ENCODE measurements around the gene GPR55.

The GPR55 gene

DNA sequence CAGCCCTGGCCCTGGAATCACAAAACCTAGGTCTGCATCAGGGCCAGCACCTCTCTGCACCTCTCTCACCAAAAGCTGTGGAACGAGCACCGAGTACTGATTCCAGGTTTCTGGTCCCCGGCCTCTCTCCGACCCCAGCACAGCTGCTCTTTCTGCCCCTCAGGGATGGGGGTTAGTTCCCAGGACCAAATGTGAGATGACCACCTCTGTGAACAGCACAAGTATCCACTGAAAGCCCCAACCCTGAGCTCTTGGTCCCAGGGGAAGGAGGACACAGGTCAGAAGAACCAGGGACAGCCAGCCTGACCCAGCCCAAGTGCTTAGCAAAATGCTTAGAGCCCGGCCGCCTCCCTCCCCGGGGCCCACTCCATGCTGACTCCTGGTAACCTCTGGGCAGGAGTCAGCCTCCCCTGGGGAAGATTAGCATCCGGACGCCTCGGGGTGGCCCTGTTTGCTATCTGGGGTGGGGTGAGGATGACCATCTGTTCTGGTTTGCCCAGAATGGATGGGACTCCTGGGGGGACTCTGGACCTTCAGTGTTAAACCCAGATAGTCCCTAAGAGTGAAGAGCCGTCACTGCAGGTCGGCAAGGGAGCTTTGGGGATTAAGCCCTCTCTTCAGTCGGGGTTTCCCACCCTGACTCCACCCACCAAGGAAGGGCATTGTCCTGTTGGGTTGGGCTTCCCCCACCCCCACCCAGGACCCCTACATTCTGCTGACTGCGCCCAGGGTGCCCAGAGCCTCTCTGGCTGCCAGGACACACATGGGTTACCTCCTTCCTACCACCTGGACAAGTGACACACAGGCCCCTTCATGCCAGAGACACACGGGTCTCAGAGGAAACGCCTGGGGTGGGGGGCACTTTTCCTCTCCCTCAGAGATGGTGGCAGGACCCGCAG, 9.4 kb upstream of the GPR55 start:
- no peak for DNase-seq (ENCODE audit: low read depth)

DNA sequence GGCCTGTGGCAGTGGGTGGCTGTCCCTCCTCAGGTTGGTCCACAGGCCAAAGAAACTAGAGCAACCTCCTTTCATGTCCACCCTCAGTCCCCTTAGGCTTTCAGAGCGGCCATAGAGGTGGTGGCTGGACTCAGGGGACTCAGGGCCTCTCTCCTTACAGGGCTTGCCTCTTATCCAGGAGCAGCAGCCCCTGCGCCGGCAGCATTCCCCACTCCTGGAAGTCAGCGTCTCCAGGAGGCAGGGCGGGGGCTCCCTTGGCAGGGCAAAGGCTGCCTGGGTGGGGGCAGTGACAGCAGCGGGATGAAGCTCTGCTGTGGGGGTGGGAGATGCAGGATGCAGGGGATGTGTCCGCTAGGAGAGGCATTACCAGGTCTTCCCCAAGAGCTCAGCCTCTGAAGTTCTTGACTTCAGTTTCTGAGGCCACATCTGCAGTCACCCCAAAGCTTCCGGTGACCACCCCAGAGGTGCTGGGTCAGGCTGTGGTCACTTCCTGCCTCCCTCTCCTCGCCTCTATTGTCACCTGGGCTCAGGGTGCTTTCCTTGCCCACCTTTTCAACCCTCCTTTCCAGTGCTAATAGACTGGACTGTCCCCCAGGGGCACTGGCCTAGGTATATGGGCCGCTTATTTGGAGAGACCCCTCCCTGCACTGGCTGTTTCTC, 8.6 kb upstream of the GPR55 start:
- no peak for DNase-seq (ENCODE audit: low read depth)

DNA sequence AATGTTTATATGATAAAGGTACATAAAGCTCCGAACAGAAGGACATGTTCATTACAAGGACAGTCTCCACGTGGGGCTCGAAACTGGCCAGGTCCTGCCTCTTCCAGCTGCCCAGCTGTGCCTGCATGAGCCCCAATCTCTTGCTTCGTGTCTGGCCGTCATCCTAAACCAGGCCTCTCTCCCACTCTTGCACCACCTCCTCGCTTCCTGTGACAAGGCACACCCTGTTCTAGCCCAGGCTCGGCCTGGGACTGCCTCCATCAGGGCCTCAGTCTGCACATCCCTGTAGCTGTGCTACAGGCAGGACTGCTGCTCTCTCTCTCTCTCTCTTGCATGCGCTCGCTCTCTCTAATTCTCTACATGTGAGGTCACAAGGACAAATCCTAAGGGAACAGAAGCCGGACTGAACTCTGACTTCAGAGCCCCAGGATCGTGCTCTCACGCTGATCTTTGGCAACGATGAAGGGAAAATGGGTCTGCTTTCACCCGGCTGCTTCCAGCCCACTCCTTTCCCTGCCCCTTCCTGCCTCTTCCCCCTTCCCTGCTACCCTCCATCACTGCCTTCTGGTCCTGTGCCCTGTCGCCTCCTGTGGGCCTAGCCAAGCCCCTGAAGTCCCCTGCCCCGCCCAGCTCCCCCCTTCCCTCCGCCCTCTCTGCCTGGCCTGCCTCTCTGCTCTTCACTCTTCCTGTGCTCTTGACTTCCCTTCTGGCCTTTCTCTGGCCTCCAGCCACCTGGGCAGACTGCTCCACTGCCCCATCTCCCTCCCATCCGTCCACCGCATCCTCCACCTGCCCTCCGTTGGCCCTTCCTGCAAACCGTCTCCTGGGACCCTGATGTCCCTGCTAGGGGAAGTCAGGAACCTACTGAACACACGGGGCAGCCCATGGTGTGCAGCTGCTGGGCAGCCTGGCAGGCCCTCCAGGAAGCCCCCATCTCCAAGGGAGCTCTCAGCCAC, 7.8 kb upstream of the GPR55 start:
- DNase-seq (ENCODE audit: low read depth) = peak; percentile 13

DNA sequence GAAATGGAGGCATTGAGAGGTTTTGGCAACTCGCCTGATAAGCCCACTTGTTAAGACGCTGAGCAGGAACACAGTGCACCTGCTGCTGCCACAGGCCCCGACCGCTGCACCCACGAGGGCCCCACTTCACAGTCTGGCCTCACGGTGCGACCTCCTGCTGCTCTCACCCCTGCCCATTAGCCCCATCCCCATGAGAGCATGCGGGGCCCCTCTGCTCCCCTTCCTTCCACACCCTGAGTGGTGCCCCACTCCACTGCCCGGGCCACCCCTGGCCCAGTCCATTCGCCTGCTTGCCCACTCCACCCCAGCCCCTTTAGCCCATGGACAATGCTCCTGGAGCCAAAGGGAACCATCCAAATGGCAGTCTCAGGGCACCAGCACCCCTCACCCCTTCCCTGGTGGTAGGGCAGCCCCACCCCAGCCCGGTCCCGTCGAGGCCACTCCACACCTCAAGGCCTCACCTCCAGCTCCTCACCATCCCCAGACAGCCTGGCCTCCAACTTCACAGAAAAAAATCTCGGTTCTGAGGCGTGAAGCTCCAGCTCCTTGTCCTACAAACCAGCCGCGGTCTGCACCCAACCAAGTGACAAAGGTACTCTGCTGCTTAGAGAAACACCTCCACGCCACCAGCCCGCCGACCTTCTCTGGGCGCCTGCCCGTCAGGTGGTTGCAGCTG, 6.7 kb upstream of the GPR55 start:
- no peak for DNase-seq (ENCODE audit: low read depth)

DNA sequence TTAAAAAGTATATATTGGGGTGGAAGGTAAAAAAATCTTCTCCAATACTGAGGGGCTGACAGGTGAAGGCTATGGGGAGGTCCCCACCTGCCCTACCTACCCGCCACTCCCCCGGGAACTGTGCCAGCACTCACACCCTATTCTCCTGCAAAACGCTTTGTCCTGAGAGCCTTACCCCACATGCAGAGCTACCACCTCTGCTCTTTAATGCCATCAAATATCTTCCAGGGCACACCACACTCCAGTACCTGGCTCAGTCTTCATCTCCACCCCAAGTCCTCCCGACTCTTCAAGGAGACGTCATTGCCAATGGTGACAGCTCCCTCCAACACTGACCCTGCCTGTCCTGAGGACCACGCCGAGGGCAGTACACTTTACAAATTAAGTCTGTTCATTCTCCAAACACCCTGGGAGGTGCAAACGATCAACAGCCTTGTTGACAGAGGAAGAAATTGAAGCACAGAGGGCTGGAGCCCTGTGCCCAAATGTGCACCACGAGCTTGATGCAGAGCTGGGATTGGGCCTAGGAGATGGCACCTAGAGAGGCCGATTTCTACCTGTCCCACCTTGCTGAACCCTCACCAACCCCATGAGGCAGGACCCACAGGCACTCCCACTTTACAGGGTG, 6.0 kb upstream of the GPR55 start:
- no peak for DNase-seq (ENCODE audit: low read depth)

DNA sequence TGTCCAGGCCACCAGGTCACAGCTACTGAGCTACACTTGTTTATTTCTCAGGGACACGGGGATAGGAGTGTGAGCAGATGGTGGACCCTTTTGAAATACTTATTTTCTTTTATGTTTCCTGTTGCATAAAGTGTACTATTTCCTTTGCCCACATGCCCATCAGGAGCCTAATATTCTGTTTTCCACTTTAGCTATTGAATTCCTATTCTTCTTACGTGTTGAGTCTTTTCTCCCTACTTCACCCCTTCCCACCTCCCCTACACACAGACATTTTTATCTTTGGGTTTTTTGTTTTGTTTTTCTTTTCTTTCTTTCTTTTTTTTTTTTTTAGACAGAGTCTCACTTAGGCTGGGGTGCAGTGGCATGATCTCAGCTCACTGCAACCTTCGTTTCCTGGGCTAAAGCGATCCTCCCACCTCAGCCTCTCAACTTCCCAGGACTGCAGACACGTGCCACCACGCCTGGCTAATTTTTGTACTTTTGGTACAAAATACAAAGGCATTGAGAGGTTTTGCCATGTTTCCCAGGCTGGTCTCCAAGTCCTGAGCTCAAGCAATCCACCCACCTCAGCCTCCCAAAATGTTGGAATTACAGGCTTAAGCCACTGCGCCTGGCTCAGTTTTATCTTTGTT, 5.2 kb upstream of the GPR55 start:
- DNase-seq (ENCODE audit: low read depth) = no peak

DNA sequence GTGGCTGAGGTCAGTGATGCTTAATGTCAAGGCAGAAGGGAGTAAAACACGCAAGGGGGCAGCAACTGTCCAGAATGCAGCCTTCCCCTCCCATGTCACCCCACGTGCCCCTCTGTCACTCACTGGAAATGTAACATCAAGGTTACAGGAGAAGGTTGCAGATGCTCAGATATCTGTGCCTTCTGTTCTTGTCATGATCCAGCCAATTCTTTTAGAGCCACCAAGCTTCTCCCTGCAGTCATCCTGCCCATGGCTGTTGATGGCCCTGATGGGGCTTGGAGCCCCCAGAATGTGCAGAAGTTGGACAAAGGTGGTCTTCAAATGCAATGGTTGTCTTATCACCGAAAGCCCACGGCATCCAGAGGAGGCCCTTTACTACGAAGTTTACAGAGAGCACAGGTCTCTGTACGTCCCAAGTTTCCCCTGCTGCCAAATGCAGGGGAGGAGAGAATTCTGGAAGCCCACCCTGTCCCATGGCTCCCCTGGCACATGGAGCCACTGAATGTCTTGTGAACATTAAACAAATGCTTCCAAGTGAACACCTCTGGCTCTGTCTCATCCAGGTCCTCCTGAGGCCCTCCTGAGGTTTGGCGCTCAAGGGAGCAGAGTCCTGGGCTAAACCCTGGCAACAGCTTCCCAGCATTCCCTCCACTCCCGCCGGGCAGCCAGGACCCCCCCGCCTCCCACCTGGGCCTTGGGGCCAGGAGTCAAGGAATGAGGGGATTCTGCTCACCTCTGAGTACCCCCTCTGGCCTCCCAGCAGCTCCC, 4.5 kb upstream of the GPR55 start:
- no peak for DNase-seq (ENCODE audit: low read depth)

DNA sequence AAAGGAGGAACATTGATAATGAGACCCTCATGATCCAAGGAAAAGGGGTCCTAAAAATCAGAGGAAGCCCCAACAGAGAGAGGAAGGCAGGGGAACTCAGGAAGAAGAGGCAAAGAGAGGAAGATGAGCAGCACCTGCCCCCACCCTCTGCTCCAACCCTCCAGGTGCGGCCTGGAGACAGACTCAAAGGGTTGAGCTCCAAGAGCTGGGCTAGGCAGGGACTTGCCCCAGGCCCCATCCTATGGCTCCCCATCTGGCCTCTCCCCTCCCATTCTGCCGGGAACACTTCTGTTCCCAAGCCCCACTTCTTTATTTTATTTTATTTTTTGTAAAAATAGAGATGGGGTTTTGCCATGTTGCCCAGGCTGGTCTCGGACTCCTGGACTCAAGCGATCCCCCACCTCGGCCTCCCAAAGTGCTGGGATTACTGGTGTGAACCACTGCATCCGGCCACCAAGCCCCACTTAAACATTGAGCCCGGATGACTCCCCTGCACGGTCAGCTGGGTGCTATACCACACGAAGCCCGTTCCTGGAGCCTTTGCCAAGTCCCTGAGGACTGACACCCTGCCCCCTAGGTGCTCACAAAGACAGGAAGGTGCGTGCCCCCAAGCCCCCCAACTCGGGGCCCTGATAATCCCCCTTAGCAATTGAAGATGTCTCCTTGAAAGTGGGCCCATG, 3.8 kb upstream of the GPR55 start:
- no peak for DNase-seq (ENCODE audit: low read depth)

DNA sequence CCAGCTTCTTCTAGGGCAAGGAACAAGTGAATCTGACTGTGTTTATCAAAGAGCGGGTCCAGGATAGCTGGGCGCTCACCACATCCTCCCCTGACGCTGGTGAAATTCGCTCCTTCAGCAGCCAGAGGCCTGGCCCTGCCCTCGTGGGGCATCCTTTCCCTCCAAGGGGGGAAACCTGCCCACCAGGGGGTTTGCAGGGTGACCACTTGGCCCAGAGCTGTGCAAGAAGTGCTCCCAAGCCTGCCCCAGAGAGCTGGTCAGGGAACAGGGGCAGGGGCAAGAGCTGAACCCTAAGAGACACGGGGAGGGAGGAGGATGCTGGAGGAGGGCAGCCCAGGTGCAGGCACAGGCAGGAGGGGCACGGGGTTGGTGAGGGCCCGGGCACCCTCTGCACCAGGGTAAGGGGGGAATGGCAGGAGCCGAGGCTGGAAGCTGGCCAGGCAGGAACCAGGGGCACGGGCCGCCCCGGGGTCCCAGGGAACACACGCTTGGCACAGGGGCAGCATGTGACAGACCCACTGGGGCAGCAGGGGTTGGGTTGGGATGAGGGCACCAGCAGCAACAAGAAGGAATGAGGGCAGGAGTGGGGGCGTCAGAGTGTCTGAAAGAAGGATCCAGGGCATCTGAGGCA, 2.8 kb upstream of the GPR55 start:
- DNase-seq (ENCODE audit: low read depth) = no peak

DNA sequence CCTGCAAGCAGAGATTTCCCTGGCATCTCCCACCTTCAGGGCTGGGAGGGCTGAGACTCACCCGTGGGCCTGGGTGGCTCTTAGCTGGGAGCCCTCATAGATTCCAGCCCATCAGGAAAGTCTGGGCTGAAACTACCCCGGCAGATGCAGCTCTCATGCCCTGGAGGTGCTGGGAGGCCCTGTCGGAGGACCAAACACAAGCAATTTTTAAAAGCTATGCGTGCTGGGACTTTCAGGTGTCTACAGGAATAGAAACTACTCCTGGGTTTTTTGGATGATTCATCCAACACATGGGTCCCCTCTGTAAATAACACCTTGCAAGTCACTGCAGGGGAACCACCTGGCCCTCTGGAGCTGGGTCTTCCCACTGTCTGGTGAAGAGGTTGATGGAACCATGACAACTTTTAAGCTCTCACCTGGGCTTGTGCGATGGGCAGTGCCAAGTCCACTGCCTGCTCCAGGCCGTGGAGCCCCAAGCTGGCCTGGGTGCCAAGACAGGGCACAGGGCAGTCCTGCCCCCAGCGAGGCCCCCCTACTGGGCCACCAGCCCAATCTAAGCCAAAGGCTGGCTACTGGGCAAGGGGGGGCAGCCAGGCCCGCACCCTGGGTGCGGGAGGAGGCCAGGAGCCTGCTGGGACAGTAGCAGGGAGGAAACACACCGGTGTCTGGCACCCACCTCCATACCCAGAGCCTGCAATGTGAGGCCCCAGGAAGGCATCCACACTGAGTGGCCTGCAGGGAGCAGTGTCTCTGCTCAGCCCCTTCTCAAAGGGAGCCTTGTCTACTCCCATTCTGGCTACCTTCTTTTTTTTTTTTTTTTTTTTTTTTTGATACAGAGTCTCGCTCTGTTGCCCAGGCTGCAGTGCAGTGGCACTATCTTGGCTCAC, 1.1 kb upstream of the GPR55 start:
- no peak for DNase-seq (ENCODE audit: low read depth)

DNA sequence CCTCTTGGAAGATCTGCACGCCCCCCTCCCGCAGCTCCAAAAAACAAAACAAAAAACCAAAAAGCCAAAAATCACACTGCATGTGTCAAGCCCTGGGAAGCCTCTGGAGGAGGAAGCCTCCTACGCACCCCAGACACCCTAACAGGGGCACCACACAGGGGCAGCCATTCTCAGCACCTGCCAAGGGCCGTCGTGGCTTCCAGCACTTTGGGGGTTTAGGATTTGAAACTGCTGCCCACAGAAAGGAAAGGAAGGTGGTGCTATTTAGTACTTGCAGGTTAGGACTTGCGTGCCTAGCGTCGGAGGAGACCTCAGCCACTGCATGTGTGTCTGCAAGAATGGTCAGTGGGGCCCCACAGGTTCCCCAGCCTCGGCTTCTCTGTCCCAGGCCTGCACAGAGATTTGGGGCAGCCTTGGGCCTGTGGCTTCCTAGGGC, 419 bp upstream of the GPR55 start:
- no peak for DNase-seq (ENCODE audit: low read depth)

DNA sequence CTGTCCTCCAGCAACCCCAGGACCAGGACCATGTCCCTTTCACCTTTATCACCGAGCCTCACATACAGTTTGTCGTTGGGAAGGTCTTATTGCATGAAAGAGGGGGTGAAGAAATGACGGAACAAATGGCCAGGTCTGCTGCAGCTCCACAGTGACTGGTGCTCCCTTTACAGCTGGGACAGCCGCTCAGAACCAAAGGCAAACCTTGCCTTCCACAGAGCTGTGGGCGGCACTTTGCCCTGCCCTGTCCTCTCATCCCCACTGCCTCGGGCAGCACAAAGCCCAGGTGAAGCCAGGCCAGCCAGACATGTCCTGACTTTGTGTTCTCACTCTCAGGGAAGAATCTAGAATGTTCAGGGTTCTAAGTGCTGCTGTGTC, 961 bp downstream of the GPR55 start:
- no peak for DNase-seq (ENCODE audit: low read depth)

DNA sequence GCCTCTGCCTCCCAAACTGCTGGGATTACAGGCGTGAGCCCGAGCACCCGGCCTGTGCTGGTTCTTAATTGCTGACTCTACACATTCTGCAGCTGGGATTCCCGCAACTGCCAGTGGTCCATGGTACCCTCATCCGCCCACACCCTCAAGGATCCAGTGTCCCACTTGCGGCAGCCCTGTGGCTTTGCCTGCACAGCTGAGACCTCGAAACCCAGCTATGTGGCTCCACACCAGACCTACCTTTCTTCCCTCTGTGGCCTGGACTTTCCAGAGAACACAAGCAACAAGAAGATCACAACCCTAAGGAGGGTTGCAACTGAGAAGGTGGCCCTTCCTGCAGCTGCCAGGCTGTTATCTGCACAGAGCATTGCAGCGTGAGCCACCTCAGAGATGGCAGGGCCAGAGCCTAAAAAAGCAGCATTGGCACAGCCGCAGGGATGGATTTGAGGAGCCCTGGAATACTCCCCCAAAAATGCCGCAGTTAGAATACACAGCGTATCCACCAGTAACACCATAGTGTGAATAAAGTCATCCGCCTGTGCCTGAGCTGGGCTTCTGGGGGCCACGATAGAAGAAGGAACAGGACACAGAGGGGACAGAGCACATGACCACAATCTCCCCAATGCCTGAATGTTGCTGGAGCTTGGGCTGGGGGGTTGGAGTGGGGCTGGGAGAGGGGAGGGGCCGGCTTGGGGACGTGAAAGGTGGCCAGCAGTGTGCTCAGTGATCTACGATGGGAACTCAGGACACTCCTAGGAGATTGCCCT, 1.9 kb downstream of the GPR55 start:
- no peak for DNase-seq (ENCODE audit: low read depth)

DNA sequence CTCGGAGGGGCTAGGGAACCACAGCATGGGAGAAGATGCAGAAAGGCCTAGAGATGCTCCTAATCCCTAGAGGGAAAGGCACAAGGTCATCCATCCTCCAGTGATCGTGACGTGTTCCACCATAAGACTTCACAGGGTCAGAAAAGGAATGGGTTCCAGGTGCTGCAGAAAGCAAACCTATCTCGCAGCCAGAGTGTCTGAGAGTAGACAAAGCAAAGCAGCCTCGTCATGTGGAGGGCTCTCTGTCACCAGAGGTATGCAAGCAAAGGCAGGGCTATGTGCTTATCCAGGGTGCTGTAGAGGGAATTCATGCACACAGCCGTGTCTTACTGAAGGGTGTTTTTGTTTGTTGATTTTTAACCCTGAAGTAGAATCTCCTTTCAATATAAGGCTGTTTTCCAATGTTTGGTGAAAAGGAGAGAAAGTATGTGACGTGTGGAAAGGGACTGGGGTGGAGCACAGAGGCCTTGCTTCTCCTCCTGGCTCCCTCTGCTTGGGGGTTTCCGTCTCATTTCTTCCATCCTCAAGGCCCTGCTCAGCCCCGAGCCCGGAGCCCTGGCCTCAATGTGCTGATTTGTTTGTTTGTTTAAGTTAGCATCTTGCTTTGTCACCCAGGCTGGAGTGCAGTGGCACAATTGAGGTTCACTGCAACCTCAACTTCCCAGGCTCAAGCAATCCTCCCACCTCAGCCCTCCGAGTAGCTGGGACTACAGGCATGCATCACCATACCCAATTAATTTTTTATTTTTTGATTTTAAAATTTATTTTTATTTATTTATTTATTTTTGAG, 3.0 kb downstream of the GPR55 start:
- DNase-seq (ENCODE audit: low read depth) = no peak

DNA sequence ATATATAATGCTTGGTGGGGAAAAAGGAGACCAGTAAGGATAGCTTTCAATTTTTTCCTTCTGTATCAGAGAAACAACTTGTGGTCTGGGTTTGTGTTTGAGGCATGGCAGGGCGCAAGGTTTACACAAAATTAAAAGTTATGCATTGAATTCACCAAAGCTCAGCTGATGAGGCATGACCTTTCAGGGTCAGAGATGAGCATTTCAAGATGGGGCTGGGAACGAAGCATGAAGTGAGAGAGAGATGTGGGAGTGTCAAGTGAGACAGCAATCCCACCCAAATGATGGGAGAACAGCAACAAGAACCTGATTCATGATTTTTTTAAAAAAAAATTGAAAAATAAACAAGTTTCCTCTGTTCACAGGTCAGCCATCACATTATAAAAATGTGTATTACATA, 4.9 kb downstream of the GPR55 start:
- DNase-seq (ENCODE audit: low read depth) = no peak

DNA sequence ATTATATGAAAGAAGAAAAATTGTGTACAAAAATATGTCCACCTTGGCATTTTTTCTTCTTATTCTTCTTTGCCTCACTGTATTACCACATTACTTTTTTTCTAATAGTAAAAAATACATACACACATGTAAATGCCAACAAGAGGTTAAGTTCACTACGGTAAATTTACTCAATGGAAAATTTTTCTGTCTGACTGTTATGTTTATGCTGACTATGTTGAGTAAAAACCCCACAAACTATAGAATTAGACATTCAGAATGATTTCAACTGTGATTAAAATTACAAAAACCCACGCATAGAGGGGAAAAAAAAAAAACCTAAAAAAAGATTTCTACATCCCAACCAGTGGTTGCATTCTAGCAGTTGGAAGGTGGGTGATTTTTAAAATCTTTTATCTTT, 5.4 kb downstream of the GPR55 start:
- no peak for DNase-seq (ENCODE audit: low read depth)
